Measurements from ENCODE around the gene IGFBPL1.
"Not testable (repeated sequence)": the region's sequence is repeated elsewhere in the genome, so short reads cannot be mapped to it uniquely, and the experiment has no call there.

The IGFBPL1 gene

DNA sequence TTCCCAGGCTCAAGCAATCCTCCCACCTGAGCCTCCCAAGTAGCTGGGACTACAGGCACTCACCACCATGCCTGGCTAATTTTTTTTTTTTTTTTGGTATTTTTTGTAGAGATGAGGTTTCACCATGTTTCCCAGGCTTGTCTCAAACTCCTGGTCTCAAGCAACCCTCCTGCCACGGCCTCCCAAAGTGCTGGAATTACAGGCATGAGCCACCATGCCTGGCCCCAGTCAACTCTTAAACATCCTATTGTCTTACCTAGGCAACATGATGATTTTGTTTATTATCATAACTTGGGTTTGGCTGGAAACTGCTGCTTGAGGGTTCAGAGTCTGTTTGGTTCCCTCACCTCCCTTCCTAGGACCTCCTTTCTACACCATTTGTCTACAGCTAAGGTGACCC, 25.1 kb downstream of the IGFBPL1 start:
- not testable (repeated sequence) for DNase-seq (ENCODE audit: low spot score)

DNA sequence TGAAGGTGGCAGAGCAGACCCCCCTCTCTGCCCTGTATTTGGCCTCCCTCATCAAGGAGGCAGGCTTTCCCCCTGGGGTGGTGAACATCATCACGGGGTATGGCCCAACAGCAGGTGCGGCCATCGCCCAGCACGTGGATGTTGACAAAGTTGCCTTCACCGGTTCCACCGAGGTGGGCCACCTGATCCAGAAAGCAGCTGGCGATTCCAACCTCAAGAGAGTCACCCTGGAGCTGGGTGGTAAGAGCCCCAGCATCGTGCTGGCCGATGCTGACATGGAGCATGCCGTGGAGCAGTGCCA, 27.9 kb downstream of the IGFBPL1 start:
- no peak for DNase-seq (ENCODE audit: low spot score)

DNA sequence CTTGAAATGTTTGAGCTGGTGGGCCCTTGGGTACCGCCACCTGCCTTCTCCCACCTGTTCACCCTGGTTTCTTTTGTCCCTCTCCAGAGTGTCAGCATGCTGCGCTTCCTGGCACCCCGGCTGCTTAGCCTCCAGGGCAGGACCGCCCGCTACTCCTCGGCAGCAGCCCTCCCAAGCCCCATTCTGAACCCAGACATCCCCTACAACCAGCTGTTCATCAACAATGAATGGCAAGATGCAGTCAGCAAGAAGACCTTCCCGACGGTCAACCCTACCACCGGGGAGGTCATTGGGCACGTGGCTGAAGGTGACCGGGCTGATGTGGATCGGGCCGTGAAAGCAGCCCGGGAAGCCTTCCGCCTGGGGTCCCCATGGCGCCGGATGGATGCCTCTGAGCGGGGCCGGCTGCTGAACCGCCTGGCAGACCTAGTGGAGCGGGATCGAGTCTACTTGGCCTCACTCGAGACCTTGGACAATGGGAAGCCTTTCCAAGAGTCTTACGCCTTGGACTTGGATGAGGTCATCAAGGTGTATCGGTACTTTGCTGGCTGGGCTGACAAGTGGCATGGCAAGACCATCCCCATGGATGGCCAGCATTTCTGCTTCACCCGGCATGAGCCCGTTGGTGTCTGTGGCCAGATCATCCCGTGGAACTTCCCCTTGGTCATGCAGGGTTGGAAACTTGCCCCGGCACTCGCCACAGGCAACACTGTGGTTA, 28.4 kb downstream of the IGFBPL1 start:
- no peak for DNase-seq (ENCODE audit: low spot score)

DNA sequence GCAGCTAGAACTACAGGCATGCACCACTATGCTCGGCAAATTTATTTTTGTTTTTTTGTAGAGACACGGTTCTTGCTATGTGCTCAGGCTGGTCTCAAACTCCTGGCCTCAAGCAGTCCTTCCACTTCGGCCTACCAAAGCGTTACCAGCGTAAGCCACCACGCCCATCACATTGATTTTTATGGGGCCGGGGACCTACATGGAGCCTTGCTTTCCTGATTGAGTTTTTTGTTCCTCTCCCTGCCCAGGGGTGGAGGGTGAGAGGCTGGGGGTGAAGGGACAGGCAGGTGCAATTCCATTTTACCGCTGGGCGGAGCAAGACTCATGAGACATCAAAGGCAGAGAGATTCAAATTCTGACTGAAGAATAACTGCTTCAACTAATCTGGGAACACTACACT, 29.8 kb downstream of the IGFBPL1 start:
- no peak for DNase-seq (ENCODE audit: low spot score)

DNA sequence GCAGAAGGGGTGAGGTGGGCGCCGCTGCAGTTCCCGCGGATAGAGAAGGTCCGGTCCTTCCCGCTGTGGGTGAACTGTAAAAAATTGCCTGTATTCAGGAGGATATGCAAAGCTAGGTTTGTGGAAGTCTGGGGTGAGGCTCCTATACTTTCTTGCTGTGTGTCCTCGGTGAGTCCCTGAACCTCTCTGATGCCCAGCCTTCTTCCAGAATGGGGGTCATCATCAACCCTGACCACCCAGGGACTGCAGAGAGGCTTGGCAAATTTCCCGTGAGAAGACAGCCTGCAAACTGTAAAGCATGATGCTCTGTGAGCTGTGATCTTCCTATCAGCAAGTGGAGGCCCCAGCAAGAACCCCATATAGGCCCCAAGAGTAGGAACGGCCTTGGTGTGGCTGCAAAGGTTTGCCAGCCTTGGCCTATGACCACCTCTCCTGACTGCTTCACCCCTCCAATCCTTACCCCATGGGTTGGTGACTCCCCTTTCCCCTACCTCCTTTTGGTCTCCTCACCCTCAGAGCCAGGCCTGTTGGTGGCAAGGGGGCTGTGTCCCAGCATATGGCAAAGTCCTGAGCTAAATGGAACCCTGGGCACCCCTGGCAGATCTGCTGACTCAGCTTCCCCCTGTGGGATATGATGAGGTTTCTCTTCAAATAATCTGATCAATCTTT, 31.0 kb downstream of the IGFBPL1 start:
- no peak for DNase-seq (ENCODE audit: low spot score)

DNA sequence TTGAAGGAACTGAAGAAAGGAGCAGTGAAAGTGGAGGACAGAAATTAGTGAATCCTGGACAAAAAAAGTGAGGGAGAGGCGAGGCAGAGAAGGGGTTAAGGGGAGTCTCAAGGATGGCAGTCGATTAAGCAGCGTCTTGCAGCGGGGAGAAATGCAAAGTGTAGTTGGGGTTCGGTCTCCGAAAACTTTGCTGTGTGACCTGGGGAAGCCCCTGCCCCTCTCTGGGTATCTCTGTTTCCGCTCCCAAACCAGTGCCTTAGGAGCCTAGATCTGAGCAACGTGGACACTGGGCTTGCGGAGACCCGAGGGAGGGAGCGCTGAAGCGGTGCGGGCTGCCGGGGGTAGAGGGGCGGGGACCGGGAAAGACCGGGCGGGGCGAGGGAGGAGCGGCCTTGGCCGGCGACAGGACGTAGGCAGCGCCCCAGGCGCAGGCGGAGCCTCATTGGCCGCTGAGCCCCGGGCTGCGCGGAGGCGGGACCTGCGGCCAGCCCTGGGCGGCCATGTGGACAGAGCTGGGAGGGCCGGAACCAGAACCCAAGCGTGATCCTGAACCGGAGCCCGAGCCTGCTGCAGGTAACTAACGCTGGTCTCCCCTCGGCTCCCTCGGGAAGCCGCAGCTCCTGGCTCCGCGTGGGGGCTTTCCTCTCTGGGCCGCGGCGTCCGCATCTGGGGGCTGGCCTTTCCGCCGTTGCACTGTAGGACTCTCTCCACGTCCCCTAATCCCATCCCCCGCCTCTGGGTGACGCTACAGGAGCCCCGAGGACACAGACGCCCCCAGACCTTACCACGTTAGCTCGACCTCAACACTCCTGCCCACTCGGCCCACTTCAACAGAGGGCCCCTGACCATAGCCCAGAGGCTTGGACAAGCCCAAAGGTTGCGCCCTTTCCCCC, 31.8 kb downstream of the IGFBPL1 start, which contains the start of gene ALDH1B1:
Gene ALDH1B1, plus strand, starts transcription at position 468 of the 893 bp plus-strand sequence. CDS start 3,047 bp downstream, outside the sequence.
- DNase-seq (ENCODE audit: low spot score) = peak; percentile 47

DNA sequence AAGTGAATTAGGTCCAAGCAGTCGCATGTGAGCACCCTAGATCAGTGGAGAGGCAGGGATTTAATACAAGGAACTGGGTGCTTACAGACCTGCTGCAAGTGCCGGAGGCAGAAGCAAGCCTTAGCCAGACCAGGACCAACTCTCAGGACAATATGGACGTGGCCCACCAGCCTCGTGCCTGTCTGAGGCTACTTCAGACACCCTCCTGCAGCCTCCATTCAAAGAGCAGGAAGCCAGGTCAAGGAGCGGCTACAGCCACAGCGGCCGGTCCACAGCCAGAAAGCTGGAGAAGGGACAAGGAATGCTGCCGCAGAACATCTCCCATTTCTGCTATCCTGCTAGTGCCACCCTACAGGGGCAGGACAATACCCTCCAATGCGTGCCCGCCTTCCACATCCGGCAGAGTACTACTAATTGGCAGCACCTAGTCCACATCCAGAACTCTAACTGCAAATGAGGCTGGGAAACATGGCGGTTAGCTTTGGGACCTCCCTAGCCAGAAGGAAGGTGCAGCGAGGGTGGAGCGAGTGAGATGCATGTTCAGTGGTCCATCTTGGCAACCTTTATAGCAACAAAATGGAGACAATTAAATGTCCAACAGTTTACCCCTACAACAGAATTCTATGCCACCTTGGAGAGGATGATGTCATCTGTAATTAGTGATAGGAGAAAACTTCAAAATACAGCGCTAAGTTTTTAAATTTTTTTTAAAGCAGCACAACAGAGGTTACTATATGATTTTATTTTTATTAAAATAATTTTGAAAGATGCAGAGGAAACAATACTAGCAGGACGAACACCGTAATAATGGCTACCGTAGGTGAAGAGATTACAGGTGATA, 32.8 kb downstream of the IGFBPL1 start:
- no peak for DNase-seq (ENCODE audit: low spot score)

DNA sequence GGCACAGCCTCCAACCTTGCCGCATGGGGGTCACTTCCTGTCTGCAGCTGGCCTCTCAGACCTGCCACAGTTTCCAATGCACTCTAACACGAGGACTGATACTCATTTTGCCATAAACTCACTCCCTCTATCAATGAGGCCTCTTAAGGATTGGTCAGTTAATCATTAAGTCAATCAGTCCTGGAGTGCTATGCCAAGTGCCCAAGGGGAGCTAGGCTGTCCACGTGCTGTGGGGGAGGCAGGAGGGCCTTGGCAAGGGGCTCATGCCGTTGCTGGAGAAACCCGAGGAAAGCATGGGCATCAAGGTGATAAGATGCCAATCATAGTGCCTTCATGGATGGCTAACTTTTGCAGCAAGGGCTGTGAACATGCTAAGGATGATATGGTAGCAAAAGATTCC, 33.4 kb downstream of the IGFBPL1 start:
- DNase-seq (ENCODE audit: low spot score) = no peak

DNA sequence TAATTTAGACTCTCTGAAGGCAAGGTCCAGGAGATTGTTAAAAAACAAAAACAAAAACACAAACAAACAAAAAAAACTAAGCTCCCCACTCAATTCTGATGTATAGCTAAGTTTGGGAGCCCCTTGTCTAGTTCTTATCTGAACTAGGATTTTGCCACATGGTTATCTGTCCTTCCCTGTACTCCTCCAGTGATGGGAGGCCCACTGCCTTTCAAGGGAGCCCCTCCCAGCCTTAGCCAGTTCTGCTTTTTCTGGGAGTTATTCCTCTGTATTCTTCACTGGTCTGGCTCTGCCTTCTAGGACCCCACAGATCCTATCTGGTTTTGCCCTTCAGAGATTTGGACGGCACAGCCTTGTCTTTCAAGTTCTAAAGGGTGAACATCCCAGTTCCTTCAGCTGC, 33.8 kb downstream of the IGFBPL1 start:
- no peak for DNase-seq (ENCODE audit: low spot score)

DNA sequence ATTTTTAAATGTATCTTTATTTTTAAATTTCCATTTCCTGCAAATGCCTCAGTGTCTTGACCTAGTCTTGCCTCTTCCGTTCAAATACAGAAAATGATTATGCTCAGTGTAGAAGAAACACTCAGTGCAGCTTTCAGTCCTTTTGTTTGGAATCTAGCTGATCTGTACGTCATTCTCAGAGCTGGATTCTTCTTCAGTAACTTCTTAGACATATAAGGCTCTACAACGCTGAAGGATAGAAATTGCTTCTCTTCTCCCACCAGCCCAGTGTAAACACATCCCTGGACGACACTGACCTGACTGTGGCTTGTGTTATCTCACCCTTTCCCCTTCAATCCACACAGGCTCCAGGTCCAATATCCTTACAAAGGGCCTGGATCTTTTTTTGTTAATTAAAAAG, 34.9 kb downstream of the IGFBPL1 start:
- DNase-seq (ENCODE audit: low spot score) = no peak

DNA sequence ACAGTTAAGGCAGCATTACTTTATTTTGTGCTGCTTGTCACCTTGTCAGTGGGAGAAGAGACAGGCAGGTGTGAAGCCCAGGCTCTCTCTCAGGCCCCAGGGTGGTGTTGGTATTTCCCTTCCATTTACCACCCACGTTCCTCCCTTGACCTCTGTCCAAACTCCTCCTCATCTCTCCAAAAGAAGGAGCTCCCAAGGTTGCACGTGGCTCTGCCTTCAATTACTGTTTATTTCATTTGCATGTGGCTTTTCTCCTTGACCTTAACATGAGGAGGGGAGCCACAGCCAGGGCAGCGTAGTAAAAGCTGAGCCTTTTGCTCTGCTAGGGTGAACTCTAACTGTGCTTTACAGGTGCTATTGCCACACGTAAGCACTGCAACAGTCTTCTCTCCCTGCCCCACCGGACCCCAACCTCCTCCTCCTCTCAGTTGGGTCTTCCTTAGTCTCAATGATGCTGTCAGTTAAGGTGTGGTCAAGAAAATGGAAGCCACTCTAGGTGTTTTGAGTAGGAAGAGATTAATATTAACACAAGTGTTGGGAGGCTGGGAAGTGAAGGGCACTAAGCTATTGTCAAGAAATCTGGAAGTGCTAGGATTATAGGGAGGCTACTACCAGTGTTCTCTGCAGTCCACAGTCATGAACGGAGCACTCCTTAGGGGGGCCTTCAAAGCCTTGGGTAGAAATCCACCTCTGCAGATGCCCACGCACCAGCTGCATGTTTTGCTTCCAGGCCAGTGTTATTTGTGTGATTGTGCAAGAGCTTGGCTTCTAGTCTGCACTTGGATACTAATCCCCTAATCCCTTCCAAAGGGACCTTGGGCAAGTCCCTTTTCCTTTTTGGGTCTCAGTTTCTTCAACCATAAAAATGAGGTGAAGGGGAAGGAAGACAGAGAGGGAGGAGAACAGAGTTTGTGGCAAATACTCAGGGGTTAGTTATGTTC, 35.7 kb downstream of the IGFBPL1 start:
- no peak for DNase-seq (ENCODE audit: low spot score)

DNA sequence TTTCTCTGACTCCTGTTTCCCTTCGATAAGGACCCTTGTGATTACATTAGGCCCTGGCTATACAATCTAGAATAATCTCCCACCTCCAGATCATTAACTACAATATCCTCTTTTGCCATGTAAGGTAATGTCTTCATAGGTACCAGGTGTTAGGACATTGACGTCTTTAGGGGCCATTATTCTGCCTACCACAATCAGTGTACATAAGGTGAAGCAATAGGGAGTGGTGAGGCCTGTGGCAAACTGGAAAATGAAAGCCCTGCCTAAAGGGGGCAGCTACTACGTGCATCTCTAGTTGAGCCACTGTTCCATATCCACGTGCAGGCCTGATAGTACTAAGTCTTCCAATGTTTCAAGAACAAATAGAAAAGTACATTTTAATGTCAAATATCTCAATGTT, 36.5 kb downstream of the IGFBPL1 start:
- no peak for DNase-seq (ENCODE audit: low spot score)

DNA sequence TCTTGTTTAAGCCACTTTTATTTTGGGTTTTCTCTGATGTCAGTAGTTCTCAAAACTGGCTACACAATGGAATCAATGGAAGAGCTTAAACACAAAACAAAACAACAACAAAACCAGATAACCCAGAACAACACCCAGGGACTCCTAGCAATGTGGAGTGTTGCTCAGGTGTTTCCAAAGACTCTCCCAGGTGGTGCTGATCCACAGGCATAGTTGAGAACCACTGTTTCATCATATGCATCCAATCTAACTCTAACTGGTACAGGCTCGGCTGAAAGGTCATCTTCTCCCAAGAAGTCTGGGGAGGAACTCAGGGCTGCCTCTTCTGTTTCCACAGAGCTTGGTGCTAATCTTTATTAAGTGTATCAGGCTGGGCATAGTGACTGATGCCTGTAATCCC, 37.2 kb downstream of the IGFBPL1 start:
- no peak for DNase-seq (ENCODE audit: low spot score)

DNA sequence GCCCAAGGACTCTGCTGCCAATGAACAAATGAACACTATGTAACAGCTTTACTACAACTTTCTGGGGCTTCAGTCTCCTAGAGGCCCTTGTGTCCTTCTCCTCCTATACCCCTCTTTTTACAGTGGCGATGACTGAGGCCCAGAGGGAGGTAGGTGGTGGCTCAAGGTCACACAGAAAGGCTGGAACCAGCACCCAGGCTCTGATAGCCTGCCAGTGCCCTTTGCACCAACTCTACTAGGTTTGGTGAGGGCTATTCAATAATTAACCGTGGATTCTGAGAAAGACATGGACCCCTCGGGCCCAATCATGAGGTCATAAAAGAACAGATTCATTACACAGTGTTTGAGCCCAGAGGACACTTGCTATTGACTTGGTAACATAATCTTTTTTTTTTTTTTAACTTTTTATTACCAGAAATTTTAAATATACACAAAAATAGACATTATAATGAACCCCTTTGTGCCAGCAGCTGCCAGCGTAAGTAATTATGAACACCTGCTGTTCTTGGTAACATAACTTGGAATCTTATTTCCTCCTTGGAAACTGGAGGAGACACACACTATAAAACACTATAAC, 37.8 kb downstream of the IGFBPL1 start:
- DNase-seq (ENCODE audit: low spot score) = no peak

DNA sequence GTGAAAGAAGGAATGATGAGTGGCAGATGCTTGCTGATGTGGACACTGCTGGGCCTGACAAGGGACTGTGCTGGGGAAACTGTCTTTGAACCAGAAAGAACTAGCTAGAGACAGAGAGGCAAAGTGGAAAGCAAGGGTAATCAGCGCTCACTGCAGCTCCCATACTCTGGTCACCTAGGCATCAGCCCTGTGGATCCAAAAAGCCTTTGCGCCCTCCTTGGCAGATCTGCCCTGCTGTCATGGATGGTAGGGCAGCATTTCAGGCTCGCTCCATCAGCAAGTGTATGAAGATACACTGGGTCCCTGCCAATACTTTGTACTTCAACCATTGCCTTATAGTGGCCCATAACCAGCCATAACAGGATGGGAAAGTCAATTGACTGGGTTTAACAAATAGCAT, 38.4 kb downstream of the IGFBPL1 start:
- no peak for DNase-seq (ENCODE audit: low spot score)

DNA sequence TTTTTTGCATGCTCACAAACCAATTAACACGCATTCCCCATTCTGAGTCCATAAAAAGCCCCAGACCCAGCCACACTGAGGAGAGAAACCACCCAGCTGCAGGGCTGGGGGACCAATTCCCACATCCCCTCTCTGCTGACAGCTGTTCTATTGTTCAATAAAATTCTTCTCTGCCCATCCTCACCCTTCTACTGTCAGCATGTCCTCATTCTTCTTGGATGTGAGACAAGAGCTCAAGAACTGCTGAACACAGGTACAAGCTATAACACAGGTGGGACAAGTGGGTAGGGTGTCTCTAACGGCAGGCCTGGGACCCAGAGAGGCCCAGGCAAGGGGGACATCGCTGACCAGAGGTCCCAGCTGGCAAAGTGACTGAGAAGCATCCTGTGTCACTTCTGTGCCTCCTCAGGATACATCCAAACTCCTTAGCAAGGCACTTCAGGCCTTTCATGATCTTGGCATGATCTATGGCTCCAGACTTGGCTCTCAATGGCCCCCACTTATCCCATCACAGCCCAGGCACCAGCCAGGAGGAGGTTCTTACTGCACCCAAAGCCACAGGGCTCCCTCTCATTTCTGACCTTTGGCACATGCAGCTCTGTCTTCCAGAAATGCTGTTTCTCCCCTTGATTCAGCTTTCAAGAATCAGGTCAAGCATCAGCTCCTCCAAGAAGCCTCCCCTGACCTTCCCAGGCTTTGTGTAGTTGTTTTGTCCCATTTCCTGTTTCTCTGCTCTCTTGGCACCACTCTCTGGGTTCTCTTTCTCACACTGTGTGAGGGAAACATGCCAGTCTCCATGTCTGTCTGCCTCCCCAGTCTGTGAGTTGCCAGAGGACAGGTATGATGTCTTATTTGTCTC, 39.0 kb downstream of the IGFBPL1 start:
- DNase-seq (ENCODE audit: low spot score) = no peak

DNA sequence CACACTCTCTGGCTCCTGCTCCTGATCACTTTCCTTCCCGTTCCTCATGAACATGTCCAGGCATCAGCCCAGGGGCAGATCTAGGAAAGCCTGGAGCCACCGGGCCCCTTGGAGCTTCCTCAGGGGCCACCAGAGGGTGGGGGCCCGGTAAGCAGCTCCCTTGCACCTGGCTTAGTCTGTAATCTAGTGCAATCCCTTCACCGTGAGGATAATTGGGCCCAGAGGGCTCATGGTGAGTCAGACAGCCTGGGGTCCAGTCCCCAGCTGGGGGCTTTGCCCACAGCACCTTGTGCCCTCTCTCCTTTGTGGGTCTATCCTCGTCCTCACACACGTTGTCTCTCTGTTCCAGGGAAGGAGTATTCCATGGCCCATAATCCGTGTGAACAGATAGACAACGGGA, 42.1 kb downstream of the IGFBPL1 start:
- no peak for DNase-seq (ENCODE audit: low spot score)

DNA sequence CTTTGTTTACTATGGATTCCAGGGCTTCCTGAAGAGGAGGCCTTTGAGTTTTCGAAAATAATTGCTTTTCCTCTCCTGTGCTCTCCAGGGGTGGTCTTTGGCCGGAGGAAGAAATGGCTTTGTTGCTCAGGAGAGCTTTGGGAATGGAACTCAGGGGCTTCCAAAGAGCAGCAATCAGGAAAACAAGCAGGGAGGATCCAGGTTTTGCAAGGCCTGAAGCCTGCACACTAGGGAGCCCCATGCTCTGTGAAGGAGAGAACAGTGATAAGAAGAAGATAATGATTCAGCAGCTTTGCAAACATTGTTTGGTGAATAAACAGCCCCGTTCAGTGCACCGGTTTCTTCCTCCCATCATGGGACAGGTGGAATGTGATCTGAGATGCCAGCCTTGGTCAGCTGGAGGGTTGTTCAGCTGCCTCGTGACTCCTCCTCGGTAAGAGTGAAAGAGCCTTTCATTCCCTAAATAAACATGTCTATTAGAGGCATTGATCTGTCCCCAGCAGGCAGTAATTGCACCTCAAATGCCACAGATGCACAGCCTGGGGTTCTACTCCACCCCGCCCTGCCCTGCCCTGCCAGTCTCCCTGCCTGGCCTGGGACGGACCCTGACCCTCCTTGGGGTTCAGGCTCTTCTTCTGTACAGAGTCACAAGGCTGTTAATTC, 43.3 kb downstream of the IGFBPL1 start:
- DNase-seq (ENCODE audit: low spot score) = no peak
